Smooth muscle cell (in vitro differentiated cells): Measurements from ENCODE around the gene CCNJ. TPM values are rescaled to one million over a fixed set of nuclear protein-coding genes. Genes with fewer than 3 reads are reported as not detected.

Source experiments
- DNase-seq: peaks from one replicate; lab custom pipeline; 2025; ENCODE audit not compliant: unreplicated experiment; lab: John Stamatoyannopoulos, UW
- H2AFZ ChIP-seq: fragments of 200-600 bp; sonication (generic); 2 replicates; pipeline ENCODE4 v1.6.0; 2016; ENCODE audit warnings: antibody characterized with exemption, low read depth, mild to moderate bottlenecking
- H3F3A ChIP-seq: fragments of 200-600 bp; sonication (generic); 2 replicates; pipeline ENCODE4 v1.6.0; 2017; ENCODE audit warnings: antibody characterized with exemption, low read depth
- H3K27ac ChIP-seq: fragments of 200-600 bp; sonication (generic); 2 replicates; pipeline ENCODE4 v1.5.1; 2016; ENCODE audit warnings: low read depth, mild to moderate bottlenecking
- H3K27me3 ChIP-seq: fragments of 200-600 bp; sonication (generic); 2 replicates; pipeline ENCODE4 v1.6.1; 2016; ENCODE audit warnings: low read depth, mild to moderate bottlenecking
- H3K36me3 ChIP-seq: fragments of 200-600 bp; sonication (generic); 2 replicates; pipeline ENCODE4 v1.5.1; 2016; ENCODE audit warnings: low read depth
- H3K4me1 ChIP-seq: fragments of 200-600 bp; sonication (generic); 2 replicates; pipeline ENCODE4 v1.5.1; 2016; ENCODE audit warnings: low read depth
- H3K4me2 ChIP-seq: fragments of 200-600 bp; sonication (generic); 2 replicates; pipeline ENCODE4 v1.6.0; 2016; ENCODE audit warnings: mild to moderate bottlenecking
- H3K4me3 ChIP-seq: fragments of 200-600 bp; sonication (generic); 2 replicates; pipeline ENCODE4 v1.5.1; 2016; ENCODE audit warnings: mild to moderate bottlenecking
- H3K79me2 ChIP-seq: fragments of 200-600 bp; sonication (generic); 2 replicates; pipeline ENCODE4 v1.6.0; 2016; ENCODE audit warnings: low read depth, mild to moderate bottlenecking
- H3K9ac ChIP-seq: fragments of 200-600 bp; sonication (generic); 2 replicates; pipeline ENCODE4 v1.6.0; 2016; ENCODE audit warnings: low read depth
- H3K9me3 ChIP-seq: fragments of 200-600 bp; sonication (generic); replicated peaks from 2 replicates; pipeline ENCODE4 v1.5.1; 2016; ENCODE audit warnings: low read depth
- H4K20me1 ChIP-seq: fragments of 200-600 bp; sonication (generic); 2 replicates; pipeline ENCODE4 v1.6.0; 2016; ENCODE audit warnings: low read depth
- CTCF ChIP-seq: fragments of 200-600 bp; sonication (generic); IDR thresholded peaks from 2 replicates; pipeline ENCODE4 v1.5.1; 2017; ENCODE audit warnings: borderline replicate concordance, mild to moderate bottlenecking, antibody characterized with exemption; ENCODE audit not compliant: insufficient read depth, poor library complexity, severe bottlenecking
- WGBS: methylation state at CpG from one replicate; pipeline ENCODE4 v1.1.7; 2016; ENCODE audit warnings: low lambda C conversion rate; 5-methylcytosine and 5-hydroxymethylcytosine counted together
- microRNA-seq: library from miRNA; unstranded; fragments of <30 nt; microRNA quantifications from one replicate; pipeline ENCODE4, GENCODE V29; 2016; ENCODE audit warnings: borderline number of aligned reads
- polyA plus RNA-seq: library from polyadenylated mRNA; unstranded; fragments of >200 nt; fragmentation: Nextera tagmentation; extraction: Ambion mirVana; gene quantifications from 2 replicates; pipeline ENCODE4 v1.2.1, GENCODE V29; 2016
- small RNA-seq: library from RNA; depleted of rRNA; stranded (forward); fragments of <200 nt; gene quantifications from one replicate; pipeline ENCODE3, GENCODE V24; 2014
- total RNA-seq: library from RNA; depleted of rRNA; stranded (reverse); fragments of >200 nt; gene quantifications from 2 replicates; pipeline ENCODE4 v1.2.3, GENCODE V29; 2014

CCNJ gene
- total and polyA plus RNA-seq, 2 experiments from 2014 or later: 5.2 to 8.8 TPM

- Histone ChIP-seq H2AFZ (no peak overlapping the region), H3K27ac (no peak overlapping the region), H3K4me2 (no peak overlapping the region), H3K4me1 (no peaks in the 10 kb centered on the region), H3K27me3 (no peaks in the 10 kb centered on the region), H3K4me3 (no peak overlapping the region), H3K79me2 (no peaks in the 10 kb centered on the region), H3K9ac (no peak overlapping the region), H3F3A (no peaks in the 10 kb centered on the region), H4K20me1 (no peaks in the 10 kb centered on the region), H3K36me3 (no peaks in the 10 kb centered on the region), H3K9me3 (no peaks in the 10 kb centered on the region)
- no peak for DNase-seq
- WGBS: 92% methylated on average over 3 of the region's 3 CpGs
- no peak for TF ChIP-seq CTCF
Observed at GRCh38 chr10:96097865-96098264, 54.5 kb downstream of the CCNJ start.

GRCh38 chr10:96107623-96108038 lies 64.2 kb downstream of the CCNJ start:
- H3K36me3 ChIP-seq: no peaks in the 10 kb centered on the region
- no peak overlapping the region for H3K4me3 ChIP-seq
- H3K27ac ChIP-seq: no peak overlapping the region
- no peak for DNase-seq
- H3K9ac ChIP-seq: no peak overlapping the region
- no peaks in the 10 kb centered on the region for H3K79me2 ChIP-seq
- 51% methylated on average over 3 of the region's 3 CpGs for WGBS
- no peaks in the 10 kb centered on the region for H3K4me1 ChIP-seq
- H3K27me3 ChIP-seq: no peaks in the 10 kb centered on the region
- no peaks in the 10 kb centered on the region for H3F3A ChIP-seq
- H3K9me3 ChIP-seq: no peaks in the 10 kb centered on the region
- H3K4me2 ChIP-seq: no peak overlapping the region
- no peak for TF ChIP-seq CTCF
- H2AFZ ChIP-seq: no peak overlapping the region
- no peaks in the 10 kb centered on the region for H4K20me1 ChIP-seq

Small RNA genes within 50 kb of the gene (microRNA-seq; reads per million reads assigned to microRNA genes)
- gene MIR3157: not detected

Small RNA genes within 50 kb of the gene (small RNA-seq; reads per million reads assigned to genes)
- gene MIR3157: not detected

Other genes starting within 250 kb of the CCNJ start
- not detected in 2 replicates for gene CC2D2B, start 135.6 kb upstream of the CCNJ start, total RNA-seq
- gene CC2D2B, start 135.6 kb upstream of the CCNJ start, polyA plus RNA-seq: not detected in 2 replicates
- gene ZNF518A, start 86.7 kb downstream of the CCNJ start, total RNA-seq: 26.9 and 32.4 TPM in 2 replicates
- gene ZNF518A, start 86.7 kb downstream of the CCNJ start, polyA plus RNA-seq: 9.0 and 11.9 TPM in 2 replicates
- gene BLNK, start 228.0 kb downstream of the CCNJ start, total RNA-seq: 1.3 and 6.1 TPM in 2 replicates
- gene BLNK, start 228.0 kb downstream of the CCNJ start, polyA plus RNA-seq: 1.3 and 2.5 TPM in 2 replicates